Activated effector memory CD4-positive, alpha-beta T cell treated with anti-CD3 and anti-CD28 coated beads, Interleukin-2, amount 50 U/mL, for 16 hours (primary cell): ENCODE data around the gene HOXA11.

Experiments
- DNase-seq: peaks from one replicate; pipeline ENCODE4 v3.0.0-alpha.2; 2020

The HOXA11 gene

GRCh38 chr7:27185013-27185853 lies at the start of gene HOXA11:
HOXA11 (minus strand) TSS chr7:27185232; CDS start chr7:27185144, 88 bp downstream.
- DNase-seq: peak; percentile 62

GRCh38 chr7:27229448-27229847 lies 44.4 kb upstream of the HOXA11 start:
- DNase-seq: no peak

- peak; percentile 51 for DNase-seq
Observed at GRCh38 chr7:27224983-27225934, 40.2 kb upstream of the HOXA11 start.

- no peak for DNase-seq
Observed at GRCh38 chr7:27223941-27224575, 39.0 kb upstream of the HOXA11 start.

GRCh38 chr7:27221201-27221797 lies 36.3 kb upstream of the HOXA11 start:
- no peak for DNase-seq

GRCh38 chr7:27220440-27220955 lies 35.5 kb upstream of the HOXA11 start:
- no peak for DNase-seq

DNA sequence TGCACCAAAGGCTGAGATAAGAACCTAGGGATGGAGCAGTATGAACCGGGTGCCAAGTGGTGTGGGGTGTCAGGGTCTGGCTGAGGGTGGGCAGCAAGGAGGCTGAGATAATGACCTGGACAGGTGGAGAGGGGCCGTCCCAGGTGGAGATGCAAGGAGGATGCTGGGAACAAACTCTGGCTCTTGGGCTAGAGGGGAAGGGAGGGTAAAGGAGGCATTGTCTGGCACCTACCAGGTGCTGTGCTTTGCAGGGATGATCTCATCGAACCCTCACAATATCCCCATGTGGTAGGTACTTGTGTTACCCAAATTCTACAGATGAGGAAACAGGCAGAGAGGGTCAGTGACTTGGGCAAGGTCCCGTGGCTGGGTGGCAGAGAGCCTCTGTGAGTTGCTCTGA lies 34.8 kb upstream of the HOXA11 start:
- no peak for DNase-seq

- DNase-seq: no peak
Observed at GRCh38 chr7:27217951-27218350, 32.9 kb upstream of the HOXA11 start.

GRCh38 chr7:27215356-27215755 lies 30.3 kb upstream of the HOXA11 start:
- no peak for DNase-seq

GRCh38 chr7:27214239-27214950 lies 29.4 kb upstream of the HOXA11 start:
- DNase-seq: no peak

DNA sequence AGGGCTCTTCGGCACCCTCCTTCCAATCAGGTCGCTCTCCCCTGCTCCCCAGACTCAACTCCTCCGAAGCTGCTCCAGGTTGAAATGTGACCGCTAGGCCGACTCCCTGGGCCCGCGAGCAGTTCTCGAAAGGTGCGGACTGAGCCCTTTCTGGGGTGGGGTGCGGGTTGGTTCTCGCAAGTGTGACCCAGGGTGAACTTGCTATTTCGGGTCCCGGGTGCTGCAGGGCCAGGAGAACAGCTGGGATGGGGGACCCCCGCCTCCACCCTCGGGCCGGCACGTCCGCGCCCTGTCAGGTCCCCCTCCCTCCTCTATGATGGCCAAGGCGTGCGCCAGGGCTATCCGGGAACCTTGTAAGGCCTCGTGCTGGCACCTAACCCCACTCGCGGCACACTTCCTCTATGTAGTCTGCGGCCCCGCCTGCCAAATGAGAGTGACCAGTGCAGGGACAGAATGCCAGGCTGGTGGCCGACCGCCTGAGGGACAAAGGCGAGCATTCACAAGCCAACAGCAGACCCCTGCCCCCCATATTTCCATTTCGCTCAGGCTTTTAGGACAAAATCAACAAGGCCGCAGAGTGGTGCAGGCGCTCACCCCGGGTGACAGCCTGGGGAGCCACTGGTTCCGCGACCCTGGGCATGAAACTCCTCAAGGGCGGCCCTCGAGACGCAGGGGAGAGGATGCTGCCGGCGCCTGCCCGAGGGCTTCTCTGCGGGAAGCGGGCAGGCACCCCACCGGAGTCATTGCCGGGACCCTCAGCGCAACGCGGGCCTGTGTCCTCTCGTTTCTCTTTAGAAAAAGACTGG lies 28.6 kb upstream of the HOXA11 start:
- no peak for DNase-seq

GRCh38 chr7:27212497-27213432 lies 27.7 kb upstream of the HOXA11 start:
- DNase-seq: no peak

- DNase-seq: no peak
Observed at GRCh38 chr7:27211764-27212204, 26.8 kb upstream of the HOXA11 start.

- no peak for DNase-seq
Observed at GRCh38 chr7:27211084-27211446, 26.0 kb upstream of the HOXA11 start.

GRCh38 chr7:27210441-27211083 lies 25.5 kb upstream of the HOXA11 start:
- peak; percentile 76 for DNase-seq

GRCh38 chr7:27209933-27210440 lies 25.0 kb upstream of the HOXA11 start:
- DNase-seq: no peak

GRCh38 chr7:27208998-27209397 lies 24.0 kb upstream of the HOXA11 start:
- no peak for DNase-seq

DNA sequence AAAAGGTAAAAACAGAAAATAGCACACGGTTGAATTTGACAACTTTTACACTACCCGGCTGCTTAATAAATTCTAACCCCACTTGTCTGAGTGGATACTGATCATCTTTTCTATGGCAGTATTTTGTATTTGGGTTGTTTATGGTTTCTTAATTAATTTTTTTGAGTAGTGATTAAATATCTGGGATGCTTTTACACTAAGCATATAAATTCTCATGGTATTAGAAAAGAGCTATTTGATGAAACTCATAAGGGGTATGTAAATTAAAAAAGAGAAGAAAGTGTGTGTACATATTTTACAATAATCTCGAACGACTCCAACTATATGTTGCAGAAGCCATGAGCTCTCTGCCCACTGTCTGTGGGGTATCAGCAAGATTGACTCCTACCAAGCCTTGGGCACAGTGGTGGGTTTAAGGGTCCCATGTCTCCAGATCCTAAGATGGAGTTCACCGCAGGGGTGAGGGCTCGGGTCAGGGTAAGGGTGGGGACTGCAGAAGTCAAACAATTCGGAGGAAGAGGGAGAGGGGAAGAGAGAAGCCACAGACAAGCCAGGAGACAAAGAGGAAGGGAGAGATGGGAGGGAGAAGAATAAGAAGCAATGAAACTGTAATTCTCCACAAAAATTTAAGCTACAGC lies 22.4 kb upstream of the HOXA11 start:
- no peak for DNase-seq
